ENCODE data around the gene DNAH11. TPM values are rescaled to one million over a fixed set of nuclear protein-coding genes. Genes with fewer than 3 reads are reported as not detected.
"Not testable (repeated sequence)": the region's sequence is repeated elsewhere in the genome, so short reads cannot be mapped to it uniquely, and the experiment has no call there.

Gene DNAH11
- total and polyA plus RNA-seq, 11 donors, result 0.04 to 0.98 (median 0.23) TPM

DNA sequence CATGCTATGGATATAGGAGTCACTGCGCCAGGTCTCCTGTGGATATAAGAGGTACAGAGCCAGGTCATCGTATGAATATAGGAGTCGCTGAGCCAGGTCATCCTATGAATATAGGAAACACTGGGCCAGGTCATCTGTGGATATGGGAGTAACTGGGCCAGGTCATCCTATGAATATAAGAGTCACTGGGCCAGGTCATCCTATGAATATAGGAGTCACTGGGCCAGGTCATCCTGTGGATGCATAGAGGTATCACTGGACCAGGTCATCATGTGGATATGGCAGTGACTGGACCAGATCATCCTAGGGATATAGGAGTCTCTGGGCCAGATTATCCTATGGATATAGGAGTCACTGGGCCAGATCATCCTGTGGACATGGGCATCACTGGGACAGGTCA, 181.7 kb downstream of the DNAH11 start:
- no peaks in the 10 kb centered on the region for H3K9me3 ChIP-seq
- H3K36me3 ChIP-seq, result no peaks in the 10 kb centered on the region
- peaks cover 0 to 5% (median 0%) of the 10 kb centered on the region in 12 donors for H3K4me1 ChIP-seq
- H3K27ac ChIP-seq, result no peak overlapping the region
- DNase-seq (no peak), ATAC-seq (no peak)
- H3K4me3 ChIP-seq, result no peak overlapping the region
- no peaks in the 10 kb centered on the region for H3K27me3 ChIP-seq
- 80 to 92% (median 83%) methylated on average over 2 to 3 of the region's 3 CpGs for WGBS, 4 donors
- TF ChIP-seq POLR2A (IDR thresholded peaks at IDR 0.05) (no peak), CTCF (IDR thresholded peaks at IDR 0.05) (no peak)
- intact Hi-C loops (cut with DNase I), result no loop called here

GRCh38 chr7:21730399-21730798, 187.6 kb downstream of the DNAH11 start:
- no peaks in the 10 kb centered on the region for H3K27me3 ChIP-seq
- no peak overlapping the region for H3K27ac ChIP-seq
- intact Hi-C loops (cut with DNase I), result no loop called here
- WGBS, 4 donors, result 93 to 96% (median 95%) methylated on average over 2 of the region's 2 CpGs
- H3K36me3 ChIP-seq, result no peaks in the 10 kb centered on the region
- H3K4me1 ChIP-seq, result no peaks in the 10 kb centered on the region
- H3K9me3 ChIP-seq, result no peaks in the 10 kb centered on the region
- no peak overlapping the region for H3K4me3 ChIP-seq
- ATAC-seq (no peak), DNase-seq (no peak)
- no peak for TF ChIP-seq POLR2A (IDR thresholded peaks at IDR 0.05)

- H3K9me3 ChIP-seq, result no peaks in the 10 kb centered on the region
- intact Hi-C loops (cut with DNase I), result no loop called here
- no peak overlapping the region for H3K4me3 ChIP-seq
- H3K27ac ChIP-seq, result no peak overlapping the region
- no peaks in the 10 kb centered on the region for H3K36me3 ChIP-seq
- no peaks in the 10 kb centered on the region for H3K27me3 ChIP-seq
- ATAC-seq (no peak), DNase-seq (no peak)
- 73 to 84% (median 80%) methylated on average over 3 of the region's 3 CpGs for WGBS, 4 donors
- H3K4me1 ChIP-seq, result no peaks in the 10 kb centered on the region
- TF ChIP-seq CTCF (IDR thresholded peaks at IDR 0.05) (no peak), POLR2A (IDR thresholded peaks at IDR 0.05) (no peak)
Observed at GRCh38 chr7:21731977-21732376, 189.1 kb downstream of the DNAH11 start.

DNA sequence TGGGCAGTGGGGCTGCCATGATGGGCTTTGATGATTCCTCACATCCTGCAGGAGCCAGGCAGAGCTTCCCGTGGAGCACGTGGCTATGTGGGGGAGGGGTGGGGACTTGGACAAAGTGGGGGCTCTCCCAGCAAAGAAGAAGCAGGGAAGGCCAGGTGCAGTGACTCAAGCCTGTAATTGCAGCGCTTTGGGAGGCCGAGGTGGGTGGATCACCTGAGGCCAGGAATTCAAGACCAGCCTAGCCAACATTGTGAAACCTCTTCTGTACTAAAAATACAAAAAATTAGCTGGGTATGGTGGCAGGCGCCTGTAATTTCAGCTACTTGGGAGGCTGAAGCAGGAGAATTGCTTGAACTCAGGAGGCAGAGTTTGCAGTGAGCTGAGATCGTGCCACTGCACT, 190.1 kb downstream of the DNAH11 start:
- H3K27me3 ChIP-seq; ATAC-seq; H3K27ac ChIP-seq; H3K9me3 ChIP-seq; H3K4me3 ChIP-seq; intact Hi-C loops (cut with DNase I); DNase-seq; H3K36me3 ChIP-seq; H3K4me1 ChIP-seq: not testable (repeated sequence)
- WGBS, 4 donors, result 71 to 81% (median 76%) methylated on average over 6 of the region's 6 CpGs

- 65 to 72% (median 66%) methylated on average over 5 of the region's 5 CpGs for WGBS, 4 donors
- H3K27ac ChIP-seq, result no peak overlapping the region
- H3K4me1 ChIP-seq, result no peaks in the 10 kb centered on the region
- intact Hi-C loops (cut with DNase I), result no loop called here
- no peaks in the 10 kb centered on the region for H3K9me3 ChIP-seq
- H3K27me3 ChIP-seq, result no peaks in the 10 kb centered on the region
- no peaks in the 10 kb centered on the region for H3K36me3 ChIP-seq
- no peak overlapping the region for H3K4me3 ChIP-seq
- no peak for DNase-seq
- no peak for ATAC-seq
- TF ChIP-seq POLR2A (IDR thresholded peaks at IDR 0.05), result no peak
Observed at GRCh38 chr7:21733837-21734236, 191.0 kb downstream of the DNAH11 start.

GRCh38 chr7:21743493-21743892, 200.7 kb downstream of the DNAH11 start:
- ATAC-seq (no peak), DNase-seq (no peak)
- intact Hi-C loops (cut with DNase I), result no loop called here
- TF ChIP-seq POLR2A (IDR thresholded peaks at IDR 0.05) (no peak), CTCF (IDR thresholded peaks at IDR 0.05) (no peak)
- H3K4me3 ChIP-seq, result no peak overlapping the region
- H3K36me3 ChIP-seq, result no peaks in the 10 kb centered on the region
- H3K27me3 ChIP-seq, result no peaks in the 10 kb centered on the region
- H3K27ac ChIP-seq, result no peak overlapping the region
- WGBS, 4 donors, result 45 to 73% (median 55%) methylated on average over 6 of the region's 6 CpGs
- H3K4me1 ChIP-seq, result no peaks in the 10 kb centered on the region
- no peaks in the 10 kb centered on the region for H3K9me3 ChIP-seq
